ENCODE data around the gene ALX3.

DNA sequence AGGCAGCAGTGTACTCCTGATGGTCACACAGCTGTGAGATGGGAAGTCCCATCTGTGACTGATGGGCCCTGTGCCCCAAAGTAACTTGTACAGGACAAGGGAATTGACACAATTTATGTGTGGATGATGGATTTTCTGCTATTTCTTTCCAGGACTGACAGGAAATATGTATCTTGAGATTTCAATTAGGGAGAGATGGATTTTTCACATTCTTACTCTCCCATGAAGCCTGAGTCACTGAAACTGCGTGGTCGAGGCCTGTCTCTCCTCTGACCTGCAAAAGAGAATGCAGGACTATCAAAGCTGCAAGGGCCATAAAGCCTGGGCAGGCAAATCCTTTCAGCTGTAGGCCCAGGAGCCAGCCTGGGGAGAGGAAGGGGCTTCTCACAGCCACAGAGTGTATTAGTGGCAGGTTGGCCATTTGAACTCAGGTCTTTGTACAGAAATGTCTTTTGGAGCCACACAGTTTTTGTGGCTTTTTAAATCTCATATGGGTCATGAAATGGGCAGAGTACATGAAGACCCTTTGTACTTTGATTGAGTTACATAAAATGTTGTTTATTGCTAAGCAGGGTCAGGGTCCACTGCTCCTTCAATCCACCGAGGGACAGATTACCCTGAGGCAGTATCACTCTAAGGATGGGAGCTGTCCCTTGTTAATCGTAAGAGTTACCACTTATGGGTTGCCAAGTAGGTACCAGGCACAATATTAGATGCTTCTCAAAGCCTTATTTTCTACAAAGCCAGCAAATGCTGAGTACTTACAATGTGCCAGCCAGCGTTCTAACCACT, 14.8 kb downstream of the ALX3 start:
- TF ChIP-seq, protein P1, sequence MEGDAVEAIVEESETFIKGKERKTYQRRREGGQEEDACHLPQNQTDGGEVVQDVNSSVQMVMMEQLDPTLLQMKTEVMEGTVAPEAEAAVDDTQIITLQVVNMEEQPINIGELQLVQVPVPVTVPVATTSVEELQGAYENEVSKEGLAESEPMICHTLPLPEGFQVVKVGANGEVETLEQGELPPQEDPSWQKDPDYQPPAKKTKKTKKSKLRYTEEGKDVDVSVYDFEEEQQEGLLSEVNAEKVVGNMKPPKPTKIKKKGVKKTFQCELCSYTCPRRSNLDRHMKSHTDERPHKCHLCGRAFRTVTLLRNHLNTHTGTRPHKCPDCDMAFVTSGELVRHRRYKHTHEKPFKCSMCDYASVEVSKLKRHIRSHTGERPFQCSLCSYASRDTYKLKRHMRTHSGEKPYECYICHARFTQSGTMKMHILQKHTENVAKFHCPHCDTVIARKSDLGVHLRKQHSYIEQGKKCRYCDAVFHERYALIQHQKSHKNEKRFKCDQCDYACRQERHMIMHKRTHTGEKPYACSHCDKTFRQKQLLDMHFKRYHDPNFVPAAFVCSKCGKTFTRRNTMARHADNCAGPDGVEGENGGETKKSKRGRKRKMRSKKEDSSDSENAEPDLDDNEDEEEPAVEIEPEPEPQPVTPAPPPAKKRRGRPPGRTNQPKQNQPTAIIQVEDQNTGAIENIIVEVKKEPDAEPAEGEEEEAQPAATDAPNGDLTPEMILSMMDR (conservative IDR thresholded peaks at IDR 0.05; ENCODE audit: low read depth, low read length), result no peak
- TF ChIP-seq, protein P2, sequence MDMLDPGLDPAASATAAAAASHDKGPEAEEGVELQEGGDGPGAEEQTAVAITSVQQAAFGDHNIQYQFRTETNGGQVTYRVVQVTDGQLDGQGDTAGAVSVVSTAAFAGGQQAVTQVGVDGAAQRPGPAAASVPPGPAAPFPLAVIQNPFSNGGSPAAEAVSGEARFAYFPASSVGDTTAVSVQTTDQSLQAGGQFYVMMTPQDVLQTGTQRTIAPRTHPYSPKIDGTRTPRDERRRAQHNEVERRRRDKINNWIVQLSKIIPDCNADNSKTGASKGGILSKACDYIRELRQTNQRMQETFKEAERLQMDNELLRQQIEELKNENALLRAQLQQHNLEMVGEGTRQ (IDR thresholded peaks at IDR 0.05; ENCODE audit: low read depth, low read length), result no peak
- TF ChIP-seq POLR2A (IDR thresholded peaks at IDR 0.05; ENCODE audit: low read depth, low read length) (no peak), RFX5 (IDR thresholded peaks at IDR 0.05; ENCODE audit: low read depth, low read length) (no peak), SMC3 (IDR thresholded peaks at IDR 0.05; ENCODE audit: low read depth, low read length) (no peak), RAD21 (IDR thresholded peaks at IDR 0.05; ENCODE audit: low read length) (no peak), MXI1 (IDR thresholded peaks at IDR 0.05; ENCODE audit: borderline replicate concordance, low read depth, low read length) (no peak), RCOR1 (IDR thresholded peaks at IDR 0.05; ENCODE audit: insufficient replicate concordance, low read length) (no peak)
